IMR-90 (cell line): ENCODE results near the gene CCL4. TPM values are rescaled to one million over a fixed set of nuclear protein-coding genes. Genes with fewer than 3 reads are reported as not detected.

Source experiments
- ATAC-seq: fragments of 200-7000 bp; cut with Tn5 transposase; 2 replicates; pipeline ENCODE4 v1.9.1; 2020; ENCODE audit warnings: low read depth, mild to moderate bottlenecking, moderate library complexity
- BruUV-seq: library from RNA; stranded (reverse); fragments of 400-500 nt; replicated peaks from 2 replicates; lab custom pipeline; 2021; lab: Mats Ljungman, UMichigan
- CTCF ChIA-PET: fragments of 300-600 bp; formaldehyde crosslinking; extraction: SDS; loops from one replicate; lab custom pipeline; 2021; ENCODE audit warnings: antibody characterized with exemption; lab: Yijun Ruan, JAX
- POLR2A ChIA-PET: fragments of 300-600 bp; sonication (Branson Sonifier 250); formaldehyde crosslinking; loops from one replicate; lab custom pipeline; 2022; ENCODE audit warnings: antibody characterized with exemption; ENCODE audit not compliant: unreplicated experiment; lab: Charles Lee
- DNase-seq: peaks from one replicate; pipeline ENCODE4 v3.0.0; 2013
- H2AFZ ChIP-seq: replicated peaks from 2 replicates; pipeline ENCODE3; 2013; ENCODE audit warnings: low read length, mild to moderate bottlenecking; ENCODE audit not compliant: poor library complexity
- H2AK5ac ChIP-seq: 2 replicates; pipeline ENCODE4 v1.6.1; 2013; ENCODE audit warnings: low read depth, low read length, inconsistent platforms
- H2AK9ac ChIP-seq: replicated peaks from 2 replicates; pipeline ENCODE3; 2013; ENCODE audit warnings: mild to moderate bottlenecking, low read depth, low read length, moderate library complexity; ENCODE audit not compliant: poor library complexity
- H2BK120ac ChIP-seq: 2 replicates; pipeline ENCODE4 v1.6.1; 2013; ENCODE audit warnings: low read depth, low read length, inconsistent platforms
- H2BK15ac ChIP-seq: 3 replicates; pipeline ENCODE4 v1.6.1; 2013; ENCODE audit warnings: low read depth, low read length, inconsistent platforms
- H2BK20ac ChIP-seq: 2 replicates; pipeline ENCODE4 v1.6.1; 2013; ENCODE audit warnings: low read depth, mild to moderate bottlenecking, inconsistent platforms, low read length, moderate library complexity
- H2BK5ac ChIP-seq: 2 replicates; pipeline ENCODE4 v1.6.1; 2013; ENCODE audit warnings: mild to moderate bottlenecking, low read depth, low read length, inconsistent platforms; ENCODE audit not compliant: poor library complexity, severe bottlenecking
- H3K14ac ChIP-seq: replicated peaks from 2 replicates; pipeline ENCODE4 v1.6.1; 2013; ENCODE audit warnings: low read depth, low read length, inconsistent platforms
- H3K18ac ChIP-seq: 2 replicates; pipeline ENCODE4 v1.6.1; 2013; ENCODE audit warnings: low read depth, low read length, control low read depth
- H3K23ac ChIP-seq: 2 replicates; pipeline ENCODE4 v1.6.1; 2013; ENCODE audit warnings: low read depth, low read length, inconsistent platforms
- H3K27ac ChIP-seq: 2 replicates; pipeline ENCODE4 v1.5.1; 2013; ENCODE audit warnings: mild to moderate bottlenecking, control low read depth, low read length; ENCODE audit not compliant: insufficient read depth
- H3K27me3 ChIP-seq: 2 replicates; pipeline ENCODE4 v1.6.1; 2013; ENCODE audit warnings: low read length; ENCODE audit not compliant: control insufficient read depth, insufficient read depth
- H3K36me3 ChIP-seq: 2 replicates; pipeline ENCODE4 v1.6.1; 2013; ENCODE audit warnings: low read length, mixed read lengths; ENCODE audit not compliant: control insufficient read depth, insufficient read depth
- H3K4ac ChIP-seq: 2 replicates; pipeline ENCODE4 v1.6.1; 2013; ENCODE audit warnings: low read depth, low read length, inconsistent platforms
- H3K4me1 ChIP-seq: 2 replicates; pipeline ENCODE4 v1.6.1; 2013; ENCODE audit warnings: low read length, mixed read lengths; ENCODE audit not compliant: control insufficient read depth, insufficient read depth
- H3K4me2 ChIP-seq: 2 replicates; pipeline ENCODE4 v1.6.1; 2013; ENCODE audit warnings: low read depth, mild to moderate bottlenecking, control low read depth, low read length, moderate library complexity
- H3K4me3 ChIP-seq: 2 replicates; pipeline ENCODE4 v1.5.1; 2013; ENCODE audit warnings: low read depth, mild to moderate bottlenecking, control low read depth, low read length, moderate library complexity; ENCODE audit not compliant: insufficient read depth
- H3K56ac ChIP-seq: 2 replicates; pipeline ENCODE4 v1.6.1; 2013; ENCODE audit warnings: low read length, inconsistent platforms; ENCODE audit not compliant: insufficient read depth; ENCODE audit errors: extremely low read depth
- H3K79me1 ChIP-seq, 2 experiments: 2 replicates each; pipeline ENCODE4 v1.6.1; 2013; ENCODE audit warnings: low read length in 2 of 2, inconsistent platforms in 1 of 2, low read depth in 1 of 2
- H3K9ac ChIP-seq: 2 replicates; pipeline ENCODE4 v1.6.1; 2013; ENCODE audit warnings: low read depth, low read length, control low read depth
- H3K9me1 ChIP-seq: 2 replicates; pipeline ENCODE4 v1.6.1; 2013; ENCODE audit warnings: low read length, inconsistent platforms; ENCODE audit not compliant: insufficient read depth
- H3K9me3 ChIP-seq: 2 replicates; pipeline ENCODE4 v1.6.1; 2013; ENCODE audit warnings: low read length; ENCODE audit not compliant: control insufficient read depth, insufficient read depth
- H4K20me1 ChIP-seq: 2 replicates; pipeline ENCODE4 v1.6.1; 2013; ENCODE audit warnings: low read length, inconsistent platforms; ENCODE audit not compliant: insufficient read depth
- H4K5ac ChIP-seq: 2 replicates; pipeline ENCODE4 v1.6.1; 2013; ENCODE audit warnings: mild to moderate bottlenecking, low read depth, low read length, control low read depth
- H4K8ac ChIP-seq, 2 experiments: 2 replicates each; pipeline ENCODE4 v1.6.1; 2013; ENCODE audit warnings: low read depth in 2 of 2, low read length in 2 of 2, control low read depth in 1 of 2, inconsistent platforms in 1 of 2
- H4K91ac ChIP-seq: 2 replicates; pipeline ENCODE4 v1.6.1; 2013; ENCODE audit warnings: low read depth, low read length, inconsistent platforms; ENCODE audit not compliant: insufficient read depth
- USF2 ChIP-seq: fragments of 150-350 bp; IDR thresholded peaks from 2 replicates; pipeline ENCODE4 v1.6.1; 2017; ENCODE audit warnings: mild to moderate bottlenecking, antibody characterized with exemption, low read length, low read depth
- WGBS, 2 experiments: methylation state at CpG; one replicate each; pipeline versions ENCODE4 v1.1.5 to v1.1.7; 2013; ENCODE audit warnings: missing lambda C conversion rate in 2 of 2; ENCODE audit not compliant: insufficient read length in 1 of 2; ENCODE audit errors: extremely low coverage in 2 of 2; 5-methylcytosine and 5-hydroxymethylcytosine counted together
- dilution Hi-C: fragments of 300-500 bp; cut with HindIII; formaldehyde crosslinking; loops from one replicate; pipeline ENCODE4 v1.14.3; 2018; ENCODE audit warnings: low sequenced_read_pairs; ENCODE audit not compliant: unreplicated experiment
- in situ Hi-C: fragments of 300-500 bp; cut with MboI; formaldehyde crosslinking; loops from 3 replicates; pipeline ENCODE4 v1.14.3; 2019; ENCODE audit warnings: low sequenced_read_pairs, inconsistent platforms, mixed read lengths
- intact Hi-C: fragments of 100-400 bp; cut with micrococcal nuclease; formaldehyde crosslinking; loops from 2 replicates; pipeline ENCODE4 v1.10.0; 2022
- polyA plus RNA-seq, 3 experiments: library from polyadenylated mRNA; depleted of rRNA; stranded (reverse); fragments of >200 nt; gene quantifications; 2 replicates each; pipeline ENCODE4 v1.2.3, GENCODE V29; 2012; ENCODE audit warnings: low replicate concordance in 1 of 3
- total RNA-seq: library from RNA; depleted of rRNA; stranded (reverse); fragments of >200 nt; gene quantifications from 2 replicates; pipeline ENCODE4 v1.2.3, GENCODE V29; 2012

Gene CCL4
- total and polyA plus RNA-seq, 2 of the 4 experiments (the other 2 are of a cell fraction): not detected

- no peak overlapping the region for H4K8ac ChIP-seq
- H3K36me3 ChIP-seq: no peaks in the 10 kb centered on the region
- H2BK20ac ChIP-seq: no peak overlapping the region
- H3K9me3 ChIP-seq: no peaks in the 10 kb centered on the region
- H3K18ac ChIP-seq: no peak overlapping the region
- no peak overlapping the region for H2BK5ac ChIP-seq
- no peak overlapping the region for H4K91ac ChIP-seq
- 60% methylated on average over 4 of the region's 8 CpGs; no CpG with 5 or more reads in 1 of the 2 experiments for WGBS, 2 experiments
- H2AK5ac ChIP-seq: no peak overlapping the region
- no peak overlapping the region for H3K14ac ChIP-seq
- H4K20me1 ChIP-seq: no peaks in the 10 kb centered on the region
- ChIA-PET CTCF (no interaction called here), POLR2A (no interaction called here)
- no peak overlapping the region for H2BK15ac ChIP-seq
- H2AK9ac ChIP-seq: no peak overlapping the region
- no peak overlapping the region for H3K4me2 ChIP-seq
- H3K27ac ChIP-seq: no peak overlapping the region
- no peak overlapping the region for H4K5ac ChIP-seq
- no peak for TF ChIP-seq USF2
- BruUV-seq: no TSS peak
- no peak overlapping the region for H3K4ac ChIP-seq
- no peak overlapping the region for H2BK120ac ChIP-seq
- no peak overlapping the region for H3K4me3 ChIP-seq
- dilution Hi-C loops: no loop called here
- no peaks in the 10 kb centered on the region for H3K79me1 ChIP-seq
- in situ Hi-C loops: no loop called here
- ATAC-seq: no peak
- no peak overlapping the region for H2AFZ ChIP-seq
- no peak overlapping the region for H3K9ac ChIP-seq
- H3K56ac ChIP-seq: no peak overlapping the region
- DNase-seq: no peak
- H3K4me1 ChIP-seq: no peaks in the 10 kb centered on the region
- H3K23ac ChIP-seq: no peak overlapping the region
- intact Hi-C loops: no loop called here
- no peaks in the 10 kb centered on the region; the same call in 1 of the 2 replicates for H3K27me3 ChIP-seq
- no peaks in the 10 kb centered on the region for H3K9me1 ChIP-seq
Measured at GRCh38 chr17:36152639-36153120, 49.1 kb downstream of the CCL4 start.
